NB4 (cell line): ENCODE data around the gene MYO1E.

Source experiments
- CTCF ChIP-seq: IDR thresholded peaks from one replicate; pipeline ENCODE4 v1.5.1; 2012; ENCODE audit warnings: low read depth, low read length
- MYC ChIP-seq: IDR thresholded peaks from 2 replicates; pipeline ENCODE4 v1.6.1; 2011; ENCODE audit warnings: low read depth, low read length
- POLR2A ChIP-seq: IDR thresholded peaks from 2 replicates; pipeline ENCODE4 v1.6.1; 2011; ENCODE audit warnings: mild to moderate bottlenecking; ENCODE audit not compliant: insufficient read length; ENCODE audit errors: extremely low read depth

GRCh38 chr15:59217876-59218498, 154.7 kb downstream of the MYO1E start:
- no peak for TF ChIP-seq CTCF
- no peak for TF ChIP-seq POLR2A
- no peak for TF ChIP-seq MYC
